Posterior vena cava (tissue), 2 donors: Measurements from ENCODE around the gene IL7R. TPM values are rescaled to one million over a fixed set of nuclear protein-coding genes. Genes with fewer than 3 reads are reported as not detected.

ENCODE experiments used
- total RNA-seq, 2 donors: library from RNA; stranded (reverse); fragmentation: NEBNext Ultra II Directional; extraction: Animal tissue kit (Norgen Biotek cat#: 25700); gene quantifications; one replicate each; pipeline ENCODE4 v1.2.1, GENCODE V29; 2021
- donor health status: DM: yes; HTN: yes; CAD: no.
- donor health status: DM: yes; HTN: yes; CAD: no.

The IL7R gene
- total RNA-seq, 2 donors from 2014 or later = 4.2 to 5.3 TPM

Other genes starting within 250 kb of the IL7R start
- 1 to 10 TPM; 4.8 to 6.1 TPM for gene SPEF2, start 239.0 kb upstream of the IL7R start, total RNA-seq
- not detected for gene CAPSL, start 81.7 kb downstream of the IL7R start, total RNA-seq
- not detected for gene UGT3A1, start 134.5 kb downstream of the IL7R start, total RNA-seq
- not detected for gene UGT3A2, start 210.0 kb downstream of the IL7R start, total RNA-seq